ENCODE results near the gene TLX3.
"Not testable (repeated sequence)": the region's sequence is repeated elsewhere in the genome, so short reads cannot be mapped to it uniquely, and the experiment has no call there.

The TLX3 gene

GRCh38 chr5:171308453-171309275 is at the start of gene TLX3:
TLX3 (plus strand) TSS chr5:171309248; CDS start chr5:171309366, 118 bp downstream.
- DNase-seq, result no peak

DNA sequence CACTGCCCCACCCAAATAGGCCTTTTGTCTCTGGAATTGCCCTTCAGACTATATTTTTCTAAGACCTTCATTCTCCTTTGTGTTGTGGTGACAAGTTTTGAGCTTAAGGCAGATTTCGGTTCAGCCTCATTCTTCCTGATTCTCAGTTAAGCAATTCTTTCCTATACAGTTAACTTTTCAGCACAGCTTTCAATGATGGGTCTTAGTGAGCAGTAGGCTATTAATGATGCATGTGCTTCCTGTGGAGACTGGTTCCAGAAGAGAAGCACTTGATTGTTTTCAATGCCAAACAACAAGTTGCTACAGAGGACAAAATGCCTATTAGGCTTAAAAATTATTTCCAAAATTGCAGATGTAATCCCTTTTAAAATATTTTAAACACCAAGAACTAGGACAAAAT is 47.7 kb upstream of the TLX3 start:
- DNase-seq, result no peak

GRCh38 chr5:171261904-171262303 is 47.1 kb upstream of the TLX3 start:
- no peak for DNase-seq

DNA sequence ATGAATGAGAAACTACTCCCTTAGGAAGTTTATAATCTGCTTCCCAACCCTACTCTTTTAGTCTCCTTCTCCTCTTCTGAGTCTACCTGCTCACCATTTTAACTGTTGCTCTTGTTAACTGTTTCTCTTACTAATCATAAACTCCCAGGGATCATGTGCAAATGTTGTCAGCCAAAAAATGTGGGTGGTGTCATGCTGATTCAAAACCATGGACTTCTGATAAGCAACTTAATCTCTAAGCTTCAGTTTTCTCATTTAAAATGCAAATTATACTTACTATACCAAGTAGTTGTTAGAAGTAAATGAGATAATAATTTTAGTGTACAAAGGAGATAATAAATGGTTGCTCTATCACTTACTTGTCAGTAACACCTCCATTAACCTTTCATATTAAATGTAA is 45.9 kb upstream of the TLX3 start:
- DNase-seq, result no peak

DNA sequence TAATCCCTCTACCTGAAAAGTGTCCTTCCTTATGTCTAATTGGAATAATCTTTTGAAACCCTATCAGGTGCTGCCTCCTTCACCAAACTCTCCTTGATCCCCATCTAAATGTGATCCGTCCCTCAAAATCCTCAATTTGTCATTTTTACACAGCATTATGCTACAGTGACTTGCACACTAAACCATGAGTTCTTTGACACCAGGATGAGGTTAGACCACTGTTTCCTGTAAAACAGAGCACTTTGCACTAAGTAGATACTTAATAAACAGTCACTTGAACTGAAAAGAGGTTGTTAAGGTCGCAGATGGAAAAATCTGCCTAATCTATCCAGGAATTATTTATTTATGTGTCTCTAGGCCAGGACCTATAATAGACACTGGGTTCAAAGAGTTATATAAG is 44.2 kb upstream of the TLX3 start:
- no peak for DNase-seq

- DNase-seq, result no peak
Observed at GRCh38 chr5:171268700-171269620, 40.1 kb upstream of the TLX3 start.

GRCh38 chr5:171269717-171270116 is 39.3 kb upstream of the TLX3 start:
- DNase-seq, result no peak

- no peak for DNase-seq
Observed at GRCh38 chr5:171270136-171270535, 38.9 kb upstream of the TLX3 start.

GRCh38 chr5:171271798-171272197 is 37.2 kb upstream of the TLX3 start:
- DNase-seq, result no peak

DNA sequence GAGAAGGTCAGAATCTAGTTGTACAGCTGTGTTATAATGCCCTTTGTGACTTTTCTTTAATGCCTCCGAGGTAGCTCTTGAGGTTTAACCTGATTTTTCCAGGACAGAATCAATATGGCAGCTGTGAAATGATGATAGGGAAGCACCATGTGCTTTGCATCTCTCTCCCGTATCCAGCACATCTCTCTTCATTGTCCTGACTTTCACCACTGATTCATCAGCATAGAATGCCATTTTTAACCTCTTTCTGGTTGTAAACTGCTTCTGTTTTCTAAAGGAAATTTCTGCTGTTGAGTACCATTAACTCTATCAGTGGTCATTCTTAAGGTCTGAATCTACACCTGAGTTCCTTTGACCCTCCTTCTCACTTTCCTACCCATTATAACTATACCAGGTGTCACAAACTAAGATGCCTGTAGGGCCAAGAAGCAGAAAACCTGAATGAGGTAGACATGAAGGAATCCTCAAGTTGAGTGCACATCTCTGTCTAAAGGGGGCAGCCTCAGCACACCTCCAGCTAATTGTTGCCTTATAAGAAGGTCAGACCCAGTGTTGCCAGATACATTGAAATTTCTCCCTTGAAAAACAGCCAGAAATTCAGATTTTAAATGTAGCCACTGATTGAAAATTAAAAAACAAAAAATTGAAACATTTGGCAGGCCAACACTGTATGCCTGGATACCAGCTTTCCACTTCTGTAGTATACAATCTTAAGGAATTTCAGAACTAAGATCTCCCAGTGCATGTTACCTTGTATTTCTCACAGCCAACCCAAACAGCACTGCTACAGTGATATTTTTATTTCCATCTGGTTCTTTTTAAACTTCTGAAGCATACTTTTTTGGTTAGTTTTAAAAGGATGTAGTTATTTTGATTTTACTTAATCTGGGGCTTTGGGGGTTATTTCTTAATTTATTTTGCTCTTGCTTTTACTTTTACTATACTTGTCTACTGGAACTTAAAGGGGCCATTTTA is 35.8 kb upstream of the TLX3 start:
- no peak for DNase-seq

DNA sequence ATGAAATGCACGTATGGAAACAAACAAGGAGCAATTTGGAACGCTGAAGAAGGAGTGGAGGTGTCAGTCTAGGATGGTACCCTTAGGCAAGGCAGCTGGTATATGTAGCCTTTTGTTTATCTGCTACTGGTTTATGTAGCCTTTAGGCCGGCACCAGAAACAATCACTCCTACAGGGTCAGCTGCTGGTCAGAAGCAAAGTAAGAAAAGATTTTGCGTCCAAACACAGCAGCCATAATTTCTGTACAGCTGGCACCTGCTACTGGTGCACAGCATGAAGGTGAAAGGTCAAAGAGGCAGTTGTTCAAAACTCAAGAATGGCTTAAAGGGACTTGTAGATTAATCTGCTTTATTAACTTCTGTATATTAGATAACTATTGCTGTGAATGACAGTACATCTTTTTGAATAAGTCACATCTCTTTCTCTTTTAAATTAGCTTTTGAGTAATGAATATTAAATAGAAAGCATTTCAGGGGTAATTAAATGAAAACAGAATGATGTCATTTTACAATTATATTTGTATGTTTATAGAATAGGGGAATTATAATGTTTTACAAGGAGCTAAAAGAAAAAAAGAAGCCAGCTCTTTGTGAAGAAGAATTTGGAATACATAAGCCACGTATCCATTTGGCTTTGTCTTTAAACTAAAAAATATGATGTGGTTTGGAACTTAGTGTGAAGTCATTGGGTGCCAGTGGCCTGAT is 33.1 kb upstream of the TLX3 start:
- DNase-seq, result no peak

DNA sequence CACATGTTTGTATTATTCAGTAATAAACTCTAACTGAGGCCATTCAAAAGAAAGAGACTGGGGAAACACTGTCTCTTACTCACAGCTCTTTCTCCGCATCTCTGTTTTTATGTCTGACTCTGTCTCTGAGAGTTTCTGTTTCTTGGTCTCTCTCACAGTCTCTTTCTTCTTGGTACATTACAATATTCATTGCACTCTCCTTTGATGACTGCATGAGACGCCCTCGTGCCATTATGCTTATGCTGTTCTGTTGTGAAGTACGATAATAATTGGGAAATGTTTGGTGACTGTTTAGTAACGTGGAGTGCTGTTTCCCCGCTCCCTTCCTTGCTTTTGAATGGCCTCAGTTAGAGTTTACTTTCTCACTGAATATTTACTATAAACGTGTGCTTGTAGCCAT is 25.3 kb upstream of the TLX3 start:
- DNase-seq, result no peak

DNA sequence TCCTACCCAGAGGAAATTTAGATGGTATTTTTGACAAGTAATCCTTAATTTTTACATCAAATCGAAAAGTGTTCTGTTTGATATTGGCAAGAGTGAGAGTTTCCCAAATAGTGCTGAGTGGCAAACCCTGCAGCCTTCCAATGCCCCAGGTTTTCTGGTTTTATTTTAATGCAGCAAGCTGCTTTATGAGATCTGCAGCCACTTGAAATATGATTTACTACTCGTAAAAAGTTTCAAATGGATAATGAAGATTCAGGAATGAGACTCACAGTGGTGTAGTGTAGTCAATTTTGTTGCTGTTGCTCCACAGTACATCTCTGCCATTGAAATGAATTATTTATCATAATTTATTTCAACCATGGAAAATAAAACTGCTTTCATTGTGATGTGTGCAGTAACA is 23.6 kb upstream of the TLX3 start:
- DNase-seq, result no peak

- no peak for DNase-seq
Observed at GRCh38 chr5:171288066-171288465, 21.0 kb upstream of the TLX3 start.

DNA sequence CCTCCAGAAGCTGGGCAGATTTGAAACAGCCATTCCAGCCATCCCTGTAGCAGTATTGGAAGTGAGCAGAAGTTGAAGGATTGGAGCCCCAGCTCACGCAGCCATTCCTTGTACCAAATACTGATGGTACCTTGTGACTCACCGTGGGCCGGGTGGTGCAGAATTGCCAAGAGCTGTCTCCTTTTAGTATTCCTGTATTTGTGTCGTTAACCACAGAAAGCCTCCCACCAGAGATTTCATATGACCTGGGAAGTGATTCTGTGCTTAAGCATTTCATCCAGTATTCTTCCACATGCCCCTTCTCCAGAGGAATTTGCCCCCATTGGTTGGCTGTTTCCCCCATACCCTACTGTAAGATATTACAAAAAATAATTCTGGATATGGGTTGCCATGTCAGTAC is 17.7 kb upstream of the TLX3 start:
- DNase-seq, result no peak

- no peak for DNase-seq
Observed at GRCh38 chr5:171295299-171295698, 13.7 kb upstream of the TLX3 start.

DNA sequence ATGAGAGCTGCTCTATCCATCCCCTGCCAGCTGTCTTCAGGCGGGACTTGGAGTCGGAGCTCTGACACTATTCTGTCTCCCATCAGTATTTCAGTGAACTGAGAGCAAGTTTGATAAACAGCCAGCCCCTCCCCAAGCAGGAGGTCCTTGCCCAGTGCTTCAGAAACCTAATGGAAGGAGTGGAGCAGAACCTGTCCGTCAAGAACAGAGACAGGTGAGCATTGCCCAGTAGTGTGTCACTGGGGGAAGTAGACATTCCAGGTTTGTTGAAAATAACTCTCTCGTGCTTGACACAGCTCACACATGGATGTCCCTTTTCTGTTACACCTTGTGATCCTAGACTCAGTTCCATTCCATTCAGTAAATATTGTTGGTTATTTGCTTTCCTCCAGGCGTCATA is 13.2 kb upstream of the TLX3 start:
- no peak for DNase-seq

- DNase-seq, result not testable (repeated sequence)
Observed at GRCh38 chr5:171297941-171298340, 11.1 kb upstream of the TLX3 start.

DNA sequence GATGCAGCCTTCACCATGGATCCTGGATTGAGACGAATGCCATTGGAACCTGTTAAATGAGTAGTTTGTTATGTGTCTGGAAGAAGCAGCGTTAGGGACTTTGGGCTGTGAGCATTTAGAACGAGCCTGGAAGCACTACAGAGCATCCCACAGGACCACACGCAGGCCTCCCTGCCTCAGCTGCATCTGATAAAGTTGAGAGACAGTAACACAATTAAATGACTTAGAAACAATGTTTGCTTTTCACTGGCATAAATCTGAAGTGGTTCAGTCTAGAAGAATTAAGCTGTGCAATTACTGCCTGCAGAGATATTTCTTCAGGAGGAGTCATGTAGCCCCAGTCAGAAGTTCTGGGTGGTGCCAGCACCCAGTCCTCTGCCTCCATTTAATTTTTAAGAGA is 9.8 kb upstream of the TLX3 start:
- DNase-seq, result no peak

- no peak for DNase-seq
Observed at GRCh38 chr5:171299851-171300250, 9.2 kb upstream of the TLX3 start.

GRCh38 chr5:171300358-171300757 is 8.7 kb upstream of the TLX3 start:
- DNase-seq, result no peak

DNA sequence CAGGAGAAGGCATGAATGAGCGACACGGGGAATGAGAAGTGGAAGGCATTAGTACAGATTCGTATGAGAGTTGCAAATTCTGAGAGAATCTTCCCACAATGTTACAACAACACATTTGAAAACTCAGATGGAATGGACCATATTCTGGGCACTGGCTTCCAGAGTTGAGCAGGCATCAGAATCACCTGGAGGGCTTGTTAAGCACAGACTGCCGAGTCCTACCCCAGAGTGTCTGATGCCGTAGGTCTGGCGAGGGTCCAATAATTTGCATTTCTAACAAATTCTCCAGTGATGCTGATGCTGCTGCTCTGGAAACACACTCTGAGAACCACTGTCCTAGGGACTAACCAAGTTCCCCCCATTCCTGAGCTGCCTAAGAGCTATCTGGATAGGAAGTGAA is 2.9 kb upstream of the TLX3 start:
- DNase-seq, result no peak
